Esophagus muscularis mucosa (tissue), 4 donors: ENCODE data around the gene BAD.

ENCODE experiments used
- CTCF ChIP-seq, 3 experiments: fragments of 200-600 bp in 2 of 3; fragments of 450-650 bp in 1 of 3; sonication (generic) in 2 of 3; IDR thresholded peaks; one replicate each; pipeline ENCODE4 v1.5.1; 2017 to 2019; ENCODE audit warnings: antibody characterized with exemption in 3 of 3, mild to moderate bottlenecking in 2 of 3, moderate library complexity in 1 of 3
- EP300 ChIP-seq: sonication (generic); formaldehyde crosslinking; IDR thresholded peaks from one replicate; pipeline ENCODE4 v1.6.1; 2017; ENCODE audit warnings: antibody characterized with exemption
- POLR2A ChIP-seq: fragments of 450-650 bp; IDR thresholded peaks from one replicate; pipeline ENCODE4 v1.6.1; 2017; ENCODE audit warnings: antibody characterized with exemption, moderate library complexity, mild to moderate bottlenecking, low read depth
- POLR2AphosphoS5 ChIP-seq, 2 donors: sonication (generic); formaldehyde crosslinking; IDR thresholded peaks; one replicate each; pipeline ENCODE4 v1.6.1; 2017; ENCODE audit warnings: antibody characterized with exemption in 2 of 2

- no peak for TF ChIP-seq POLR2A
- no peak for TF ChIP-seq POLR2AphosphoS5 (IDR thresholded peaks at IDR 0.05)
- TF ChIP-seq CTCF (IDR thresholded peaks at IDR 0.05), result no peak
- TF ChIP-seq EP300, result no peak
Measured at GRCh38 chr11:64244107-64244506, 40.4 kb downstream of the BAD start.
